Spleen (tissue), 7 donors: Measurements from ENCODE around the gene TSNAXIP1.

ENCODE experiments used
- POLR2A ChIP-seq, 3 donors: fragments of 450-650 bp; IDR thresholded peaks; one replicate each; pipeline ENCODE4 v1.5.1; 2017; ENCODE audit warnings: antibody characterized with exemption in 3 of 3, mild to moderate bottlenecking in 1 of 3
- TF ChIP-seq, protein P1 (sequence below), 11 experiments: fragments of 200-600 bp in 7 of 11; fragments of 450-650 bp in 4 of 11; sonication (generic) in 4 of 11; IDR thresholded peaks in 8 of 11; conservative IDR thresholded peaks in 3 of 11; 1 replicate in 7 of 11; 2 replicates in 4 of 11; pipeline versions ENCODE4 v1.4.0 to v1.8.0; 2016 to 2021; ENCODE audit warnings: antibody characterized with exemption in 11 of 11, inconsistent platforms in 4 of 11, mild to moderate bottlenecking in 1 of 11
- donor health status: DM: no; HTN: no; CAD: no; lungs with moderate emphysema.
- donor health status: DM: no; HTN: no; CAD: no.
- donor health status: DM: no; HTN: no; CAD: no.

- TF ChIP-seq POLR2A (IDR thresholded peaks at IDR 0.05) = no peak
- TF ChIP-seq, protein P1, sequence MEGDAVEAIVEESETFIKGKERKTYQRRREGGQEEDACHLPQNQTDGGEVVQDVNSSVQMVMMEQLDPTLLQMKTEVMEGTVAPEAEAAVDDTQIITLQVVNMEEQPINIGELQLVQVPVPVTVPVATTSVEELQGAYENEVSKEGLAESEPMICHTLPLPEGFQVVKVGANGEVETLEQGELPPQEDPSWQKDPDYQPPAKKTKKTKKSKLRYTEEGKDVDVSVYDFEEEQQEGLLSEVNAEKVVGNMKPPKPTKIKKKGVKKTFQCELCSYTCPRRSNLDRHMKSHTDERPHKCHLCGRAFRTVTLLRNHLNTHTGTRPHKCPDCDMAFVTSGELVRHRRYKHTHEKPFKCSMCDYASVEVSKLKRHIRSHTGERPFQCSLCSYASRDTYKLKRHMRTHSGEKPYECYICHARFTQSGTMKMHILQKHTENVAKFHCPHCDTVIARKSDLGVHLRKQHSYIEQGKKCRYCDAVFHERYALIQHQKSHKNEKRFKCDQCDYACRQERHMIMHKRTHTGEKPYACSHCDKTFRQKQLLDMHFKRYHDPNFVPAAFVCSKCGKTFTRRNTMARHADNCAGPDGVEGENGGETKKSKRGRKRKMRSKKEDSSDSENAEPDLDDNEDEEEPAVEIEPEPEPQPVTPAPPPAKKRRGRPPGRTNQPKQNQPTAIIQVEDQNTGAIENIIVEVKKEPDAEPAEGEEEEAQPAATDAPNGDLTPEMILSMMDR (IDR thresholded peaks at IDR 0.05 in 8 of 11, conservative IDR thresholded peaks at IDR 0.05 in 3 of 11) = no peak
These were observed 39.3 kb downstream of the TSNAXIP1 start for GRCh38 chr16:67846063-67846319.
